Measurements from ENCODE around the gene TSC1. TPM values are rescaled to one million over a fixed set of nuclear protein-coding genes. Genes with fewer than 3 reads are reported as not detected.

The TSC1 gene
- total RNA-seq, 1 experiment from 2014 or later, result 40.9 TPM

- no TSS peak for BruUV-seq (replicated peaks)
- TF ChIP-seq EZH2 (IDR thresholded peaks at IDR 0.05; ENCODE audit: borderline replicate concordance, low read depth, low read length, poor library complexity, severe bottlenecking), result no peak
- TF ChIP-seq, protein P1, sequence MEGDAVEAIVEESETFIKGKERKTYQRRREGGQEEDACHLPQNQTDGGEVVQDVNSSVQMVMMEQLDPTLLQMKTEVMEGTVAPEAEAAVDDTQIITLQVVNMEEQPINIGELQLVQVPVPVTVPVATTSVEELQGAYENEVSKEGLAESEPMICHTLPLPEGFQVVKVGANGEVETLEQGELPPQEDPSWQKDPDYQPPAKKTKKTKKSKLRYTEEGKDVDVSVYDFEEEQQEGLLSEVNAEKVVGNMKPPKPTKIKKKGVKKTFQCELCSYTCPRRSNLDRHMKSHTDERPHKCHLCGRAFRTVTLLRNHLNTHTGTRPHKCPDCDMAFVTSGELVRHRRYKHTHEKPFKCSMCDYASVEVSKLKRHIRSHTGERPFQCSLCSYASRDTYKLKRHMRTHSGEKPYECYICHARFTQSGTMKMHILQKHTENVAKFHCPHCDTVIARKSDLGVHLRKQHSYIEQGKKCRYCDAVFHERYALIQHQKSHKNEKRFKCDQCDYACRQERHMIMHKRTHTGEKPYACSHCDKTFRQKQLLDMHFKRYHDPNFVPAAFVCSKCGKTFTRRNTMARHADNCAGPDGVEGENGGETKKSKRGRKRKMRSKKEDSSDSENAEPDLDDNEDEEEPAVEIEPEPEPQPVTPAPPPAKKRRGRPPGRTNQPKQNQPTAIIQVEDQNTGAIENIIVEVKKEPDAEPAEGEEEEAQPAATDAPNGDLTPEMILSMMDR (conservative IDR thresholded peaks at IDR 0.05; ENCODE audit: low read depth, low read length), result no peak
- no peak for DNase-seq (ENCODE audit: low spot score)
- ChIA-PET POLR2A (ENCODE audit: low non-redundant PET) (no interaction called here), CTCF (no interaction called here)
- no peaks in the 10 kb centered on the region for H3K4me1 ChIP-seq (ENCODE audit: insufficient read depth, low read length, poor library complexity, severe bottlenecking)
- H3K36me3 ChIP-seq (ENCODE audit: insufficient read depth, low read length, poor library complexity, severe bottlenecking), result no peaks in the 10 kb centered on the region
- no peak overlapping the region for H3K27ac ChIP-seq (ENCODE audit: low read depth, low read length, poor library complexity, severe bottlenecking)
- intact Hi-C loops (cut with micrococcal nuclease; ENCODE audit: unreplicated experiment), result no loop called here
- H3K9me3 ChIP-seq (ENCODE audit: low read depth, low read length, poor library complexity, severe bottlenecking), result peaks cover 4% of the 10 kb centered on the region
- H3K4me3 ChIP-seq (ENCODE audit: low read depth, low read length, poor library complexity, severe bottlenecking), result no peak overlapping the region
- H3K27me3 ChIP-seq (replicated peaks; ENCODE audit: insufficient read depth, low read depth, low read length, poor library complexity), result no peaks in the 10 kb centered on the region
These were observed 10.7 kb upstream of the TSC1 start for GRCh38 chr9:132955123-132955522.

DNA sequence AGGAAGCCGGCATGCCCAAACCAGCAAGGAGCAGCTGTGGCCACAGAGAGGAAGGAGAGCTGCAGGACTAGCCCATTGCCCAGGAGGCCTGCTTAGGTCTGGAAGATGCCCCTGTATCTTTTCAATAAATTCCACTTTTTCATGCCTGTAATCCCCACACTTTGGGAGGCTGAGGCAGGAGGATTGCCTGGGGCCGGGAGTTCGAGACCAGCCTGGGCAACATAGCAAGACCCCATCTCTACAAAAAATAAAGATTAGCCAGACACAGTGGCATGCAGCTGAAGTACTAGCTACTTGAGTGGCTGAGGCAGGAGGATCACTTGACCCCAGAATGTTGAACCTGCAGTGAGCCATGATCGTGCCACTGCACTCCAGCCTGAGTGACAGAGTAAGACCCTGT, 5.3 kb upstream of the TSC1 start:
- Histone ChIP-seq H3K27me3 (replicated peaks; ENCODE audit: insufficient read depth, low read depth, low read length, poor library complexity) (no peaks in the 10 kb centered on the region), H3K9me3 (ENCODE audit: low read depth, low read length, poor library complexity, severe bottlenecking) (no peaks in the 10 kb centered on the region), H3K4me3 (ENCODE audit: low read depth, low read length, poor library complexity, severe bottlenecking) (no peak overlapping the region), H3K4me1 (ENCODE audit: insufficient read depth, low read length, poor library complexity, severe bottlenecking) (no peaks in the 10 kb centered on the region), H3K36me3 (ENCODE audit: insufficient read depth, low read length, poor library complexity, severe bottlenecking) (no peaks in the 10 kb centered on the region), H3K27ac (ENCODE audit: low read depth, low read length, poor library complexity, severe bottlenecking) (no peak overlapping the region)
- DNase-seq (ENCODE audit: low spot score), result no peak
- intact Hi-C loops (cut with micrococcal nuclease; ENCODE audit: unreplicated experiment), result no loop called here
- ChIA-PET POLR2A (ENCODE audit: low non-redundant PET) (no interaction called here), CTCF (no interaction called here)
- no TSS peak for BruUV-seq (replicated peaks)
- TF ChIP-seq, protein P1 (conservative IDR thresholded peaks at IDR 0.05; ENCODE audit: low read depth, low read length), result no peak
- TF ChIP-seq EZH2 (IDR thresholded peaks at IDR 0.05; ENCODE audit: borderline replicate concordance, low read depth, low read length, poor library complexity, severe bottlenecking), result no peak

DNA sequence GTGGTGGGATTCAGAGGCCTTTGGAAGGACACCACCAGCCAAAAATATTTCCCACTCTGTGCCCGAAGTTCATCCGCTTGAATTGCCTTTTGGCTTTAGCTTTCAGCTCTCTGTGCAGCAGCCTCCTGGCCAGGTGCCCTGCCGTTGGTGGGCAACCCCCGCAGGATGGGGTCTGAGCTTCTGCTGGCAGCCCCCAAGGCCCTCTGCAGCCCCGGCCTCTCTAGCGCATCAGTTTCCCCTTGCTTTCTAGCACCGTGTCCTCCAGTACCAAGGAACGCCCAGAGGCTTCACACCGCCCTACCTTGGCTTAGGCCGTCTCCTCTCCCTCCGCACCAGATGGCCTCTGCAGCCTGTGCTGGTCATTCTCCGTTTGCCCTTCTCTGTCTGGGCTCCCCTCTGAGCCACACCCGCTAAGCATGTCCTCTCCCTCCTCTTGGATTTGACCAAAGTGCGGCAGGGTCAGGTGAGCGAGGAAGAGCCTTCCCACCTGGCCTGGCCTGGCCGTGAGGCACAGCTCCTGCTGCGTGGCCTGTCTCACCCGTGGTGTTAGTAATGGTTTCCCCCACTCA, 4.2 kb upstream of the TSC1 start:
- Histone ChIP-seq H3K27ac (ENCODE audit: low read depth, low read length, poor library complexity, severe bottlenecking) (no peak overlapping the region), H3K9me3 (ENCODE audit: low read depth, low read length, poor library complexity, severe bottlenecking) (no peaks in the 10 kb centered on the region), H3K4me3 (ENCODE audit: low read depth, low read length, poor library complexity, severe bottlenecking) (no peak overlapping the region), H3K27me3 (replicated peaks; ENCODE audit: insufficient read depth, low read depth, low read length, poor library complexity) (no peaks in the 10 kb centered on the region), H3K4me1 (ENCODE audit: insufficient read depth, low read length, poor library complexity, severe bottlenecking) (peaks cover under 1% of the 10 kb centered on the region), H3K36me3 (ENCODE audit: insufficient read depth, low read length, poor library complexity, severe bottlenecking) (no peaks in the 10 kb centered on the region)
- no TSS peak for BruUV-seq (replicated peaks)
- ChIA-PET CTCF (interaction anchor here (0.6 kb wide), 1 partner anchor 17 kb away, joined by 3 read pairs; no protein-coding TSS in a partner anchor), POLR2A (ENCODE audit: low non-redundant PET) (no interaction called here)
- DNase-seq (ENCODE audit: low spot score), result no peak
- intact Hi-C loops (cut with micrococcal nuclease; ENCODE audit: unreplicated experiment), result no loop called here
- TF ChIP-seq EZH2 (IDR thresholded peaks at IDR 0.05; ENCODE audit: borderline replicate concordance, low read depth, low read length, poor library complexity, severe bottlenecking), result no peak
- TF ChIP-seq, protein P1 (conservative IDR thresholded peaks at IDR 0.05; ENCODE audit: low read depth, low read length), result no peak

Data from A673 (cell line).